Measurements from ENCODE around the gene USP32.

DNA sequence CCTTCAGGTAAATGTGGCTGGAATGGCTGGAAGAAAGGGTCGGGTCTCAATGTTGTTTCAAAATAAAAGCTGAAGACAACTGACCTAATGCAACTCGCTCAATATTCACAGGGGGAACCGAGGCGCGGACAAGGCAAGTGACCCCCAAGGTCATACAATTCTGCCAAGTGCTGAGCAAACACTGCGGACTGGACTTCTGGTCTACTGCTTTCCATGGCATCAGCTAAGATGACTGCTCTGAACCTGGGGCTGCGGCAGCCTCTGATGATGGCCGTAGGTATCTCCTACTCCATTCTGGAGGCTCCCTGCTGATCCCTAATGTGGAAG lies 220.2 kb downstream of the USP32 start:
- TF ChIP-seq POLR2AphosphoS5 (IDR thresholded peaks at IDR 0.05; ENCODE audit: low read depth, low read length) = no peak
- TF ChIP-seq POLR2A (IDR thresholded peaks at IDR 0.05; ENCODE audit: low read depth, low read length) = no peak
- TF ChIP-seq TAF1 (IDR thresholded peaks at IDR 0.05; ENCODE audit: borderline replicate concordance, low read depth, low read length) = no peak

All from GM12892 (cell line).